ENCODE results near the gene ARHGAP5. TPM values are rescaled to one million over a fixed set of nuclear protein-coding genes. Genes with fewer than 3 reads are reported as not detected.

Gene ARHGAP5
- total RNA-seq, 1 donor from 2014 or later: 182 TPM

- no peaks in the 10 kb centered on the region for H3K9me3 Mint-ChIP-seq (ENCODE audit: low read depth)
- H3K36me3 Mint-ChIP-seq (ENCODE audit: insufficient read depth): peaks cover 17% of the 10 kb centered on the region
- H3K27ac Mint-ChIP-seq: no peak overlapping the region
- no peak for DNase-seq (ENCODE audit: low spot score, unreplicated experiment)
- TF ChIP-seq CTCF (IDR thresholded peaks at IDR 0.05; ENCODE audit: unreplicated experiment): no peak
- no peaks in the 10 kb centered on the region for H3K27me3 Mint-ChIP-seq
- no peak overlapping the region for H3K4me3 Mint-ChIP-seq (ENCODE audit: low read depth)
- peaks cover 39% of the 10 kb centered on the region for H3K4me1 Mint-ChIP-seq (ENCODE audit: low read depth)
Observed at GRCh38 chr14:32087173-32087861, 10.2 kb downstream of the ARHGAP5 start.

- TF ChIP-seq CTCF (IDR thresholded peaks at IDR 0.05; ENCODE audit: unreplicated experiment): no peak
- no peaks in the 10 kb centered on the region for H3K27me3 Mint-ChIP-seq
- no peak overlapping the region for H3K27ac Mint-ChIP-seq
- no peak for DNase-seq (ENCODE audit: low spot score, unreplicated experiment)
- peaks cover 34% of the 10 kb centered on the region for H3K4me1 Mint-ChIP-seq (ENCODE audit: low read depth)
- no peak overlapping the region for H3K4me3 Mint-ChIP-seq (ENCODE audit: low read depth)
- no peaks in the 10 kb centered on the region for H3K9me3 Mint-ChIP-seq (ENCODE audit: low read depth)
- H3K36me3 Mint-ChIP-seq (ENCODE audit: insufficient read depth): peaks cover 23% of the 10 kb centered on the region
Observed at GRCh38 chr14:32087907-32088306, 10.8 kb downstream of the ARHGAP5 start.

GRCh38 chr14:32090686-32091085 is 13.6 kb downstream of the ARHGAP5 start:
- TF ChIP-seq CTCF (IDR thresholded peaks at IDR 0.05; ENCODE audit: unreplicated experiment): no peak
- Mint-ChIP-seq H3K4me1 (ENCODE audit: low read depth) (peaks cover 14% of the 10 kb centered on the region), H3K4me3 (ENCODE audit: low read depth) (no peak overlapping the region), H3K27me3 (no peaks in the 10 kb centered on the region), H3K36me3 (ENCODE audit: insufficient read depth) (peaks cover 36% of the 10 kb centered on the region), H3K27ac (no peak overlapping the region), H3K9me3 (ENCODE audit: low read depth) (no peaks in the 10 kb centered on the region)
- DNase-seq (ENCODE audit: low spot score, unreplicated experiment): no peak

GRCh38 chr14:32099473-32099872 is 22.4 kb downstream of the ARHGAP5 start:
- no peak overlapping the region for H3K4me3 Mint-ChIP-seq (ENCODE audit: low read depth)
- peaks cover 6% of the 10 kb centered on the region for H3K36me3 Mint-ChIP-seq (ENCODE audit: insufficient read depth)
- no peaks in the 10 kb centered on the region for H3K27me3 Mint-ChIP-seq
- no peak for TF ChIP-seq CTCF (IDR thresholded peaks at IDR 0.05; ENCODE audit: unreplicated experiment)
- no peaks in the 10 kb centered on the region for H3K9me3 Mint-ChIP-seq (ENCODE audit: low read depth)
- H3K4me1 Mint-ChIP-seq (ENCODE audit: low read depth): peaks cover 1% of the 10 kb centered on the region
- DNase-seq (ENCODE audit: low spot score, unreplicated experiment): no peak
- H3K27ac Mint-ChIP-seq: no peak overlapping the region

- no peak overlapping the region for H3K4me3 Mint-ChIP-seq (ENCODE audit: low read depth)
- H3K36me3 Mint-ChIP-seq (ENCODE audit: insufficient read depth): peaks cover 6% of the 10 kb centered on the region
- TF ChIP-seq CTCF (IDR thresholded peaks at IDR 0.05; ENCODE audit: unreplicated experiment): no peak
- no peak for DNase-seq (ENCODE audit: low spot score, unreplicated experiment)
- H3K27ac Mint-ChIP-seq: no peak overlapping the region
- H3K4me1 Mint-ChIP-seq (ENCODE audit: low read depth): peaks cover 1% of the 10 kb centered on the region
- no peaks in the 10 kb centered on the region for H3K9me3 Mint-ChIP-seq (ENCODE audit: low read depth)
- H3K27me3 Mint-ChIP-seq: no peaks in the 10 kb centered on the region
Observed at GRCh38 chr14:32100175-32100574, 23.1 kb downstream of the ARHGAP5 start.
